GM21367 (cell line): ENCODE results near the gene ATF7IP.

Experiments used
- ATAC-seq: cut with Tn5 transposase; IDR thresholded peaks from one replicate; pipeline ENCODE4 v1.9.1; 2021; ENCODE audit not compliant: unreplicated experiment

The ATF7IP gene

DNA sequence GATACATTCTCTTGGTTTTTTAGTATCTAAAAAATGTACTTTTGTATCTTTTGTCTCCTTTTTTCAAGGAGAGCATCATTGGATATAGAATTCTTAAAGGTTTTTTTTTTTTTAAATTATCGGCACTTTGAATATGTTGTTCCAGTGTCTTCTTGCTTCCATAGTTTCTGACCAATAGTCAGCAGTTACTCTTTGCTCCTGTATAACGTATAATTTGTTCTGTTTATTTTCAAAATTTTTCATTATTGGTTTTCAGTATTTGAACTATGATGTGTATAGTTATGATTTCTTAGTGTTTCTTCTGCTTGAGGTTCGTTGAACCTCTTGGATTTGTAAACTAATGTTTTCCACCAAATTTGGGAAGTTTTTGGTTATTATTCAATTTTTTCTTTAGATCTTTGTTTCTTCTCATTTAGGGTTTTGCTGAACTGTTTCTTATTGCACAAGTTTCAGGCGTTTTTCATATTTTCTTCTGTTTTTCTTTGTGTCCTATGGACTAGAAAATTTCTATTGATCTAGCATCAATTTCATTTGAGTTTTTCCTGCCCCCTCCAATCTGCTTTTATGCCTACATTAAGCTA is 108.3 kb downstream of the ATF7IP start:
- ATAC-seq: no peak

DNA sequence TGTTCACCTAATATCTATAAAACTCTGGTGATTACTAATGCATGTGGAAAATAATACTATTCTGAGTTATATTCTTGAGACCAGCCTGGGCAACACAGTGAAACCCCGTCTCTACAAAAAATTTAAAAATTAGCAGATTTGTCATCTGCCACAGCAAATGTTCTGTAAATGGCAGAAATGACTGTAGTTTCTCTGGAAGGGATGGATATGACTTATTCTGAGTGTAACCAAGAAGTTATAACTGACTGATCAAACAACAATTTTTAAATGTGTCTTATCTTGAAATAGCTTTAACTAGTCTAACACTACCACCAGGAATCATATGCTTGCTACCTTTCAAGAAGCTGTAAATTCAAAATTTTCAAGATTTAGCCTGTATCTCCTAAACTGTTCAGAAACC is 113.5 kb downstream of the ATF7IP start:
- ATAC-seq: no peak

DNA sequence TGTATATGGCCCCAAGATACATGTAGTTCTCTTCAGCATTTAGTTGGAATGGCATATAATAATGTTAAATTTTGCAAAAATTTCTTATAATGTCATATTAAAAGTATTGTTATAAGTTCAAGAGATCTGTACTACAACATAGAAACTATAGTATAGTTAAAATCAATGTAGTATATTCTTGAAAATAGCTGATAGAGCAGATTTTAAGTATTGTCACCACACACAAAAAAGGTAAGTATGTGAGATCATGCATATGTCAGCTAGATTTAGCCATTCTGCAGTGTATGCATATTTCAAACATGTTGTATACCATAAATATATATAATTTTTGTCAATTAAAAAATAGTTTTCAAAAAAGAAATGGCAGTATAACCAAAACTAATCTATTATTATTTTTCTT is 115.7 kb downstream of the ATF7IP start:
- ATAC-seq: no peak

DNA sequence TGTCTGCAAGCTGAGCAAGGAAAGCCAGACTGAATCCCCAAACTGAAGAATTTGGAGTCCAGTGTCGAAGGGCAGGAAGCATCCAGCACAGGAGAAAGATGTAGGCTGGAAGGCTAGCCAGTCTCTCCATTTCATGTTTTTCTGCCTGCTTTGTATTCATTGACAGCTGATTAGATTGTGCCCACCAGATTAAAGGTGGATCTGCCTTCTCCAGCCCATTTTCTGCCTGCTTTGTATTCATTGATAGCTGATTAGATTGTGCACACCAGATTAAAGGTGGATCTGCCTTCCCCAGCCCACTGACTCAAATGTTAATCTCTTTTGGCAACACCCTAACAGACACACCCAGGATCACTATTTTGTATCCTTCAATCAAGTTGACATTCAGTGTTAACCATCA is 116.9 kb downstream of the ATF7IP start:
- no peak for ATAC-seq

DNA sequence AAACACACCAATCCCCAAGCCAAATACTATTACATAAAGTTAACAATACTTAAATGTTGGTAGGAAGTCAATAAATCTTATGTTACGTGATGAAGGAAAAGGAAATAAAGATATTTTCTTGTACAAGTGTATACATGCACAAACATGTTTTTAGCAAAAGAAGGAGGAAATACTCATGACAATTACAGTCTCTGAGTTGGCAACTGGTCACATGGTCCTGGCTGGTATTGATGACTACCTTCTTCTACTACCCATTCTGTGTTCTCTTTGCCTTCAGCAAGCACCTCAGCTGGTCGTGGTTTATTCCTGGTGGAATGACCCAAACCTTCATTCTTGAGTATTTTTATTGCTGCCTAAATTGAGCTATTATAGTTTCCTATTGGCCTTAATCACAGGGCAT is 117.4 kb downstream of the ATF7IP start:
- no peak for ATAC-seq

DNA sequence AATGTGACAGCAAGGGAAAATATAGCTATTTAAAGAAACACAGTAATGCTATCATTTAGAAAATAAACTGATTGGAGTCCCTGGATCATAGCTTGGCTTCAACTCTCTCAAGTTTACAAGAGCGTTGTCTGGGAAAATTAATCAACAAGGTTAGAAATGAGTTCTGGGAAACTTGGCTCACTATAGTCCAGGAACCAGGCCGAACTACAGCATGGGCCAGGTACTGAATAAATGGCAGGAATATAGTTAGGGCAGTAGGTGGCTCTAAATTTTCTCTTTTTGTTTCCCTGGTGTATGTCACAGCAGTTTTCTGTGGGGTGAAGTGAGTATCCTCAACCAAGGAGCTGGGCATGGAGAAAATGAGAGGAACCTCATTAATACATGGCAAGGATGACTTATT is 129.8 kb downstream of the ATF7IP start:
- ATAC-seq: no peak

DNA sequence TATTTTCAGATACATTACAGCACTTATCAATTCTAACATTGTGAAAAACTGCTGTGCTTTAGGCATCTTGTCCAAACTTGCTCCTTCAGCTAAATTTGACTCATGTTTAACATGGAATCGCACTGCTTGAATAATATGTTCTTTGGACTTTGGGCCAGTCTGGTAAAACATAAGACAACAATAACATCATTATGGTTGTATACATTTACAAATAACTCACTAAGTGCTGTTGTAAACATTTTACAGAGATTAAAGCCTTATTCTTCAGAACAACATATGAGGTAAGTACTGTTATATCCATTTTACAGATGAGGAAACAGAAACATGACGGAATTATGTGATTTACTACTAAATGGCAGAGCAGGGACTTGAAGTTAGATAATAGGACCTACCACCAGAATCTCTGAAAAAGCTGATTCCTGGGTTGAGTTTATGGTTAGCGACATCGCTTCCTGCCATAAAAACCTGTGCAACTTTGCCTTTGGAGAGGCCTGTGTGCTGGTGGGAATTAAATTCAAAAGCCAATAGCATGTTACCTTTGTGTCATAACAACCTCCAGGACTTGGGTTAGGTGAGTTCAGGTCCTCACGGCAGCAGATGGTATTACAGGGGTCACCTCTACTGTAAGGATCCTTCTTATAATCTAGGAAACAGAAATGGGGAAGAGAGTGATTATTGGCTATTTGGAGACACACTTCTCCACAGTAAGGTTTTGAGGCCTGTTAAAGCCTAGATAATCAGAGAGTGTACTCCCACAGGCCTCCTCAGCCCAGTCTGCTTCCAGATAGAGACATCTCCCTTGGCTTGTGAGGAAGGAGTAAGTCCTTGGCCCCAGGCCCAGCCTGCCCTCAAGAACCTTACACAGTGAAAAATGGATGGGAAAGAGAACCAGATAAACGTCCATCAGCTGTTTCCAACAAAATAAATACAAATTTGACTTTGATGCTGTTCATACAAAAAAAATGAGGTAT is 140.4 kb downstream of the ATF7IP start:
- ATAC-seq: no peak

DNA sequence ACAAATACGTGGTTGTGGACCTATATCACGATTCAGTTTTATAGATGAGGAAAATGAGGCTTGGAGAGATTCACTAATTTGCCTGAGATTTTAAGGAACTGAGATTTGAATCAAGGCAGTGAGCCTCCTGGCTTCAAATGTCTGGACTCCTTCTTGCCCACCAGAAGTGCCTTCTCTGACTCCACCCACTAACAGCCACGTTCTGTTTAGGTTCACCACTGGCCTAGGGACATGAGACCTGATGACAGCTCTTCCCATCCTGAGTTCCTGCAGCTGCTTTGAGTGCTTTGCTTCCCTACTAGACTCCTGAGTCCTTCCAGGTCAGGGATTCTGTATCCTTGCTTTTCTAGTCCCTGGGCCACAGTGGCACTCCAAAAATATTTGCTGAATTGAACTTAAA is 145.1 kb downstream of the ATF7IP start:
- ATAC-seq: no peak

DNA sequence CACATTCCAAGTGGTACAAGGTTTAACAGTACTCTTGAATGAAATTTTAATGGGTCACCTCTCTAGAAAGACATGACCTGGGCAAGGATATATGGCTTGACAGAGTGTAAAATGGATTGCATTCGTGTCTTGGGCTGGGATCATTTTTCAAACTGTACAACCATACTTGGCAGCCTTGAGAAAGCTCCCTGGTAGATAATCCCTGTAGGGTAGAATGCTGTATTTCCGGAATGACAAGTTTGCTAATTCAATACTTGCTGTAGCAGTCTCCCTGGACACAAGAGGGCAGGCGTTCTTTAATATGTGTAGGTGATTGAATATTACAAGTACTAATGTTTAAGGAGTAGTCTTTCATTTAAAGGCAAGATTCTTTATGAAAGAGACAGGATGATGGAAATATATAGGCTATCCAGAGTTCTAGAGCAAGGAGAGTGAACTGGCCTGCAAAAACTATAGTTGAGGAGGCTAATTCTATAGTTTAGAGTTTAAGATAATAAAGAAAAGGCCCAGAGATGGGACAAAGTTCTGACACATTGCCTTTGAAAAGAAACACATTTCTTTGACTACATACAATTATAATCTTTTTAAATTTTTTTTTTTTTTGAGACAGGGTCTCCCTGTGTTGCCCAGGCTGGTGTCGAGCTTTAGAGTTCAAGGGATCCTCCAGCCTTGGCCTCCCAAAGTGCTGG is 148.8 kb downstream of the ATF7IP start:
- no peak for ATAC-seq

DNA sequence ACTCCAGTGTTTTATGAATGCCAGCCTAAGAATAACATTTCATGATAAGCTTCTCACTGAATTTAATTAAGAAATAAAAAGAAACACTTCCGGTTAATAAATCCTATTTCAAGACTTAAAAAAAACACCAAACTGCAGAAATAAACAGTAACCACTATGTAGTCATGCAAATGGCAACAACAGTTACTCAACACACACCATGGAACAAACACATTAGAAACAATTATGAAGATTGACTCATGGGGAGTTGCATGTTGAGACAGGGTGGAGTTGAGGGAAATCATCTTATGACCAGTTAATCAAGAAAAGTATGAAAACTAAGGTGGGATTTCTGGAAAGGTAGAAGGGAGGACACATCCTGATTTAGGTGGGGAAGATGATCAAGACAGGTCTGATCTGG is 149.5 kb downstream of the ATF7IP start:
- no peak for ATAC-seq

DNA sequence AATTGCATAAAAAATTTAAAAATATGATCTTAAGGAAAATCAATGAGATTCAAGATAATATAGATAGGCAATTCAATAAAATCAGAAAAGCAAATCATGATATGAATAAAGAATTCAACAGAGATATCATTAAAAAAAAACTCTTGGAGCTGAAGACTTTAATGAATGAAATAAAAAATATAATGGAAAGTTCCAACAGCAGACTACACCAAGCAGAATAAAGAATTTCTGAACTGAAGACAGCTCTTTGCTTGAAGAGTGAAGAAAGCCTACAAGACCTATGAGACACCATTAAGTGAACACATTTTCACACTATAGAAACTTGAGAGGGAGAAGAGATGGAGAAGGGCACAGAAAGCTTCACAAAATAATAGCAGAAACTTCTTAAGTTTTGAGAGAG is 156.3 kb downstream of the ATF7IP start:
- no peak for ATAC-seq

DNA sequence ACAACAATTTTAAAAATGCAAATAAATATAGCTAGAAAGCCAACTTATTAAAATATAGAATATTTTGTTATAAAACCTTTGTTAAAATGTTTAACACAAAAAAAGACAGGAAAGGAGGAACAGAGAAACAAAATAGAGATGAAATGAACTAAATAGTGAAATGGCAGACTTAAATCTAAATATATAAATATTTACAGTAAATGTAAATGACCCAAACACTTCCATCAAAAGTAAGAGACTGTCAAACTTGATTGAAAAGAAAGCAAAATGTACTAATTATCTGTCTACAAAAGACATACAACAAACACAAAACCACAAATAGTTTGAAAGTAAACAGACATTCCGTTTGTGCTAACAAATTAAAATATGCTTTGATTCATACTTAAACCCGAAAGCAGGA is 160.5 kb downstream of the ATF7IP start:
- ATAC-seq: no peak

DNA sequence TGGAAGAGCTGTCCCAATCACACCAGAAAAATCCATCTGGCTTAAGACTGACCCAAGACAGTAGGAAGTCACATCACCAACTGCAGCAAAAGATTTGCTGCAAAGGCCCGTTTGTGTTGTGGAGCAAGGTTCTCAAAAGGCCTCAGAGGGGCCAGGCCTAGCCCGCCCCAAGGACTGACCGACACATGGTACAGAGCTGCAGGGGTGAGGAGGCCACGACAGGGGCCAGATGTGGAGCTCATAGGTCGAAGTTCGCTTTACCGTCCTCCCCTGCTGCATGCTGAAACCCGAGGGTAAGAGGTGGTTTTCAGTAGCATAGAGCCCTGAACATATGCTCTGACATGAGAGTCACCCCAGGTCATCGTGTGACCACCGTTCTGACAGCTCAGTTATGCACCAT is 166.7 kb downstream of the ATF7IP start:
- ATAC-seq: no peak

DNA sequence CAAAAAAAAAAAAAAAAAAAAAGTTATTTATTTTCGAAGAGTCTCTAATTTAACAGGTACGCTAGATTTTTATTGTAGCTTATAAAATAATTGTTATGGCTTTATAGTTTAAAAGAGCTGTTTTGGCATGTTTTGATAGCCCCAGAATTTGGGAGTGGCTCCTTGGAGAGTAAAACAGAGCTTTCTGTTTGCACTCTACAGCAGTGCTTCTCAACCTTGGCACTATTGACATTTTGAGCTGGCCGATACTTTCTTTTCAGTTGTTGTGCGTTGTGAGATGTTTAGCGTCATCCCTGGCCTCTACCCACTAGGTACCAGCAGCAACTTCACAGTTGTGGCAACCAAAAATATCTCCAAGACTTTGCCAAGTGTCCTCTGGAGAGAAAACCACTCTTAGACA is 171.6 kb downstream of the ATF7IP start:
- ATAC-seq: no peak

DNA sequence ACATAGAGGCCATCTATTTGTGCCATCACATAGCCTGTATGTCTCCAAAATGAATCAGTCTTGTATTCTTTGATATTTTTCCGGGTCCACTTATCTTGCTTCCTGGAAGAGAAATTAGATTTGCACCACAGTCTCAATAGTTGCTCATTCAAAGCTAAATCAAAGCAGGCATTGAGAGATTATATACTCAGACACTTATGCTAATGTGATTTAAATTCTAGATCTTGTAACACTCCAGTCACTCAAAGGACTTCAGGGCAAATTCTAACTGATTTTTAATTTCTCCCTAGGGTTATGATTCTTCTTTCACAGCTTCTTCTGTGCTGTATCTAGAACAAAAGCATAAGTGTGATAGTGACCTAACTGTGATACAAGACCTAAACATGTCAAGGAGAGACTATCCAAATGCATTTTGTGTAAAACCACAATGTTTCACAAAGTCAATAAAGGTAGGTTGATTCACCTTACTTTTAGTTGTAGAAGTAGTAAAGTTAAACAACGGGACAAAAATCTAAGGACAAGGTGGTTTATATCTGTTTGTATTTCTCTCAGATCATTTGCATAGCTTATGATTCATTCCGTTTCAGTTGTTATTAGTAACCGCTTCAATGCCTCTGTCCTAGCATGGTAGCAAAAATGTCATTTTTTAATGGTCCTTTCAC is 175.4 kb downstream of the ATF7IP start:
- ATAC-seq: peak; percentile 70

DNA sequence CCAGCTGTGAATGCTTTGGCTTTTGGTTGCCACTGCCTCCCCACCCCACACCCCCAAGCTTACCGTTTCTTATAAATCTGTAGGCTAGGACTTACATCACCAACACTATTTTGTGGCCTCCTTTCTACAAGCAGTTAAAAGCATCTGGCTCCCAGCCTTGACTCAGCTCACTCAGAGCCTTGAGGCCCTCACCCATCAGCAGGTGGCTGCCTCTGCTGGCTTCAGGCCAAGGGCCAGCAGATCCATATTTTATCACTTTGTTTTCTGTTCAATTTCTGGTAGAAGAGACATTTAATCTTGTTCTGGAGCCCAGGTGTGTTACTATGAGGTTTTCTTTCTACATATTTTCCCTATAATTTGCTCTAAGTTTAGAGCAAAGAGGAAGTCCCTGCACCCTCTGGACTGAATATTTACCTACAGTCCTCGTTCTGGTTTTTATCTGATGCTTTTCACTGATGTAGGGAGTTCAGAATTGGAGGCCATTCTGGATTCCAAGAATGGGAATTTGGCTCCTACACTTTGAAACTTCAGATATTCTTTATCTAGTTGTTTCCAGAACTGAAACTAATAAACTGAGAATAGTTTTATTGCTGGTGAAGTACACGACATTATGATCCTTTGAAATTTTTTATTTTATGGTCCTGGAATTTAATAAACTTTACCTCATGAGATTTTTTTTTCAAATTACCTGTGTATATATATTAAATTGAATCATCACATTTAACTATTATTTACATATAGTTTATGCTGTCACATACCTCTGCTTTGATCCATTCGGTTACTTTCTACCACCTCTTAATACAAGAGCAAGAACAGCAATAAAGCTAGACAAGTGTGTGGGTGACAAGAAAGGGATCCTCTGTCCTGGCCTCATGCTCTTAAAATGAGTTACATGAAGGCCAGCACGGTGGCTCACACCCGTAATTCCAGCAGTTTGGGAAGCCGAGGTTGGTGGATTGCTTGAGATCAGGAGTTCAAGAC is 180.0 kb downstream of the ATF7IP start:
- ATAC-seq: no peak

DNA sequence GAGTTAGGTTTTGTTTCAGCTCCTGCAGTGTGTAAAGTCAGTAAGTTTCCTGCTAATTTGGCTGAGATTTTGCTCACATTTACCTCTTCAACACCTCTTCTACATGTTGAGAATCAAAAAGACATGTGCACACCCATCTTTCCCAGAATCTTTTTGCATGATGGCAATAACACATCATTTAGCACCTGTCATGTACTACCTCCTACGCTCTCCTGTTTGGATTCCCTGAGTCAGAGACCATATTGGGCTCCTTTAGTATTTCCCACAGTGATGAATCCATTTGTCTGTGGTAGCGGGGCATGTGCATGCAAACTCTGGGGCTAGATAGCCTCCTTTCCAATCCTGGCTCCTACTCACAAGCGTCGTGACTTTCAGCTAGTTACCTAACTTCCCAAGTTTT is 182.1 kb downstream of the ATF7IP start:
- no peak for ATAC-seq

DNA sequence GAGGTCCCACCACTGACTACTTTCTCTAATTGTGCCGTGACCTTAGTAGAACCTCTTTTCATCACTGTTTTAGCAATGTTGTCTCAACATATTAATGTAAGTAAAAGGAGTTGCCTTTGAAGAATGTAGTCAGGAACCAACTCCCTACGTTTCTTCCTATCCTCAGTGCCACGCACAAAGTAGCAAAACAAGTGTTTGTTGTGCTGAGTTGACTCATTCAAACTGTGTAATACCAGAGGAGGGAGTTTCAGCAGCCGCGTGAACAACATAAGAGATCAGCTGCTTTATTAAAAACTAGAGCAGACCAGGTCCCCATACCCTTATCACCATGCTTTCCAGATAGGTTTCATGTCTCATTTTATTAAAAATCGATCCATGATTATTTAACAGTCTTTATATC is 183.1 kb downstream of the ATF7IP start:
- no peak for ATAC-seq
